ENCODE measurements around the gene KDM1B.
"Not testable (repeated sequence)": the region's sequence is repeated elsewhere in the genome, so short reads cannot be mapped to it uniquely, and the experiment has no call there.

Gene KDM1B

DNA sequence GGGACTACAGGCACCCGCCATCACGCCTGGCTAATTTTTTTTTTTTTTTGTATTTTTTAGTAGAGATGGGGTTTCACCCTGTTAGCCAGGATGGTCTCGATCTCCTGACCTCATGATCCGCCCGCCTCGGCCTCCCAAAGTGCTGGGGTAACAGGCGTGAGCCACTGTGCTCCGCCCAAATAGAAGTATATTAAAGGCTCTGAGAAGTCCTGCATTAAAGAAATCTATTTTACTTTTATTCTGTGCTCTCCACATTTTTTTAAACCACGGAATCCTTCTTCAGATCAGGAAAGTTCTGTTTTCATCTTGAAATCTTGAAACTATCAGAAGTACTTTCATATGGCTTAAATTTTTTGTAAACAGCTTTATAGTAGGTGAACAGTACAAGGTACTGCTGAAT is 53.6 kb downstream of the KDM1B start:
- not testable (repeated sequence) for H3K27ac ChIP-seq (ENCODE audit: insufficient read depth, low read length, poor library complexity, severe bottlenecking); H3K36me3 ChIP-seq (ENCODE audit: control insufficient read depth, insufficient read depth, low read length); H3K4me3 ChIP-seq (ENCODE audit: insufficient read depth, low read depth, low read length, poor library complexity, severe bottlenecking); H3K9me3 ChIP-seq (ENCODE audit: control insufficient read depth, low read length); H3K4me1 ChIP-seq (ENCODE audit: control insufficient read depth, insufficient read depth, low read length, poor library complexity, severe bottlenecking); DNase-seq; H3K27me3 ChIP-seq (replicated peaks; ENCODE audit: control insufficient read depth, insufficient read depth, low read length, poor library complexity, severe bottlenecking)

DNA sequence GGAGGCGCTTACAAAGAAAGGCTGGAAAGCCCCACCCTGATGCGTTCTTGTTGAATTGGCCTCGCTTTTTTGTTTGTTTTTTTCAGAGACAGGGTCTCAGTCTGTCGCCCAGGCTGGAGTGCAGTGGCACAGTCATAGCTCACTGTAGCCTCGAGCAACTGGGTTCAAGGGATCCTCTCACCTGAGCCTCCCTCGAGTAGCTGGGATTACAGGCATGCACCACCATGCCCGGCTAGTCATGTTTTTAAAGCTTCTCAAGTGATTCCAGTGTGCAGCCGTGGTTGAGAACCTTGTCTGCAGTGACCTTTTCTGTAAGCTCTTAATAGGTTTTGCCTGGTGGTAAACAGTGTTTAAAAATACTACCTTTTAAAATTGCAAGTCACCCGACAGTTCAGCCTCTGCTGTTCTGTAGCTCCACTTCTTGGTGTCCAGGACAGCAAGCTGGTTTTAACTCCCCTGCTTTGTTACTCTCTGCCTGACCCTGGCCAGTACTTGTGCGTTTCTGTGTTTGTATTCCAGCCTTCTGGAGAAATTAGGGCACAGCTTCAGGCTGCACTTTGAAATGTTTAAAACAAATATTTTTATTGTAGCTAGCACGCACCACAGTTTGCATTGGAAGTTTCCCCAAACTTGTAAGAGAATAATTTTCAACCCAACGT is 54.4 kb downstream of the KDM1B start:
- H3K9me3 ChIP-seq (ENCODE audit: control insufficient read depth, low read length) = no peaks in the 10 kb centered on the region
- no peak for DNase-seq
- peaks cover 4% of the 10 kb centered on the region for H3K36me3 ChIP-seq (ENCODE audit: control insufficient read depth, insufficient read depth, low read length)
- no peak overlapping the region for H3K4me3 ChIP-seq (ENCODE audit: insufficient read depth, low read depth, low read length, poor library complexity, severe bottlenecking)
- no peaks in the 10 kb centered on the region for H3K27me3 ChIP-seq (replicated peaks; ENCODE audit: control insufficient read depth, insufficient read depth, low read length, poor library complexity, severe bottlenecking)
- no peak overlapping the region for H3K27ac ChIP-seq (ENCODE audit: insufficient read depth, low read length, poor library complexity, severe bottlenecking)
- H3K4me1 ChIP-seq (ENCODE audit: control insufficient read depth, insufficient read depth, low read length, poor library complexity, severe bottlenecking) = no peaks in the 10 kb centered on the region

DNA sequence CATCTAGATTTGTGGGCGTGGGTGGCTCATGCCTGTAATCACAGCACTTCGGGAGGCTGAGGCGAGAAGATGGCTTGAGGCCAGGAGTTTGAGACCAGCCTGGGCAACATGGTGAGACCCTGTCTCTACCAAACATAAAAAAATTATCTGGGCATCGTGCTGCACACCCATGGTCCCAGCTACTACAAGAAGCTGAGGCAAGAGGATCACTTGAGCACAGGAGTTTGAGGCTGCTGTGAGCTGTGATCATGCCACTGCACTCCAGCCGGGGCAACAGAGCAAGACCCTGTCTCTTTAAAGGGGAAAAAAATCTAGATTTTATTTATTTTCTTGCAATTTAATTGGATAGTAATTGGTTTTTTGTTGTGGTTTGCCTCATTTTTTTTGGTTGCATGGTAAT is 55.5 kb downstream of the KDM1B start:
- H3K27ac ChIP-seq (ENCODE audit: insufficient read depth, low read length, poor library complexity, severe bottlenecking) = no peak overlapping the region
- H3K4me3 ChIP-seq (ENCODE audit: insufficient read depth, low read depth, low read length, poor library complexity, severe bottlenecking) = no peak overlapping the region
- no peaks in the 10 kb centered on the region for H3K27me3 ChIP-seq (replicated peaks; ENCODE audit: control insufficient read depth, insufficient read depth, low read length, poor library complexity, severe bottlenecking)
- no peak for DNase-seq
- H3K9me3 ChIP-seq (ENCODE audit: control insufficient read depth, low read length) = no peaks in the 10 kb centered on the region
- peaks cover 4% of the 10 kb centered on the region for H3K36me3 ChIP-seq (ENCODE audit: control insufficient read depth, insufficient read depth, low read length)
- H3K4me1 ChIP-seq (ENCODE audit: control insufficient read depth, insufficient read depth, low read length, poor library complexity, severe bottlenecking) = no peaks in the 10 kb centered on the region

DNA sequence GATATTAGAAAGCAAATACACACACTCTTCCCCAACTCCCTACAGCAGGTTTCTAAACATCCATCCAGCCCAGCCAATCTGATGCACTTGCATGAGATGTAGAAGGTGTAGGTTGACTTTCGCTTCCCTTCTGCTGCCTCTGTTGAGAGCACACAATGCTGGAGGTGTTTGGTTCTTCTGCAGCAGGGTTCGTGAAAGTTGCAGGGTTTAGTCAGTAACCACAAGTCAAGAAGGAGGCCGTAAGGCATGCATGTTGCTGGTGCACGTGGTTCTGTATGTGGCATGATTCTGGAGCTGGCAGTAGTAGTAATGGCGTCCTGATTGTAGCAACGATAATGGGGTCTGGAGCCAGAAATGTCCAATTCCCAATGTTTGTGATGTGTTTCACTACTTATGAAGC is 56.1 kb downstream of the KDM1B start:
- Histone ChIP-seq H3K9me3 (ENCODE audit: control insufficient read depth, low read length) (no peaks in the 10 kb centered on the region), H3K36me3 (ENCODE audit: control insufficient read depth, insufficient read depth, low read length) (peaks cover 4% of the 10 kb centered on the region), H3K4me1 (ENCODE audit: control insufficient read depth, insufficient read depth, low read length, poor library complexity, severe bottlenecking) (no peaks in the 10 kb centered on the region), H3K27ac (ENCODE audit: insufficient read depth, low read length, poor library complexity, severe bottlenecking) (no peak overlapping the region), H3K4me3 (ENCODE audit: insufficient read depth, low read depth, low read length, poor library complexity, severe bottlenecking) (no peak overlapping the region), H3K27me3 (replicated peaks; ENCODE audit: control insufficient read depth, insufficient read depth, low read length, poor library complexity, severe bottlenecking) (no peaks in the 10 kb centered on the region)
- no peak for DNase-seq

DNA sequence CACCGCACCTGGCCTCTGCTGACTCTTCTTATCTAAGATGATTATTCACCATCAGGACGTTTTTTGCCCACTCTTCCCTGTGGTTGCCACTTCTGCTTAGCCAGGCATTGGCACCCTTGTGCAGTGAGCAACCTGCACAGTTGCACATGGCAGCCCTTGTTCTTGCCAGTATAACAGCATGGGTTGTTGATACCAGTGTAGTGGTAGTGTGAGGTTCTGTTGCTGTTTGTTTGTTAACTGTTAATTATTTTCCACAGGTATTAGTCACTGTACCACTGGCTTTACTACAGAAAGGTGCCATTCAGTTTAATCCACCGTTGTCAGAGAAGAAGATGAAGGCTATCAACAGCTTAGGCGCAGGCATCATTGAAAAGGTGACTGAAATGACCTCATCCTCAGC is 57.0 kb downstream of the KDM1B start:
- H3K4me3 ChIP-seq (ENCODE audit: insufficient read depth, low read depth, low read length, poor library complexity, severe bottlenecking) = no peak overlapping the region
- H3K9me3 ChIP-seq (ENCODE audit: control insufficient read depth, low read length) = no peaks in the 10 kb centered on the region
- H3K27me3 ChIP-seq (replicated peaks; ENCODE audit: control insufficient read depth, insufficient read depth, low read length, poor library complexity, severe bottlenecking) = no peaks in the 10 kb centered on the region
- peaks cover 4% of the 10 kb centered on the region for H3K36me3 ChIP-seq (ENCODE audit: control insufficient read depth, insufficient read depth, low read length)
- no peaks in the 10 kb centered on the region for H3K4me1 ChIP-seq (ENCODE audit: control insufficient read depth, insufficient read depth, low read length, poor library complexity, severe bottlenecking)
- DNase-seq = no peak
- H3K27ac ChIP-seq (ENCODE audit: insufficient read depth, low read length, poor library complexity, severe bottlenecking) = no peak overlapping the region

DNA sequence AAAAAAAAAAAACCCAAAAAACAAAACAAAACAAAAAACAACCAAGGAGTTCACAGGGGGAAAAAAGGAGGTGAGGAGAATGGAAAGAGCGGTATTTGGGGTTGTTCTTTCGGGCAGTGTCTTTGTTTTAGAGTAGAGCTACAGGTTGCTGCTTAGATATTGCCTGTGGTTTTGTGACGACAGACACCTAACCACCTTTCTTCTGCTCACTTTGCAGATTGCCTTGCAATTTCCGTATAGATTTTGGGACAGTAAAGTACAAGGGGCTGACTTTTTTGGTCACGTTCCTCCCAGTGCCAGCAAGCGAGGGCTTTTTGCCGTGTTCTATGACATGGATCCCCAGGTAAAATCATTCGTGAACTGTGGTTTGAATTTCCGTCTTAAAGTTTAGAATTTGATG is 58.2 kb downstream of the KDM1B start:
- Histone ChIP-seq H3K9me3 (ENCODE audit: control insufficient read depth, low read length) (no peaks in the 10 kb centered on the region), H3K4me1 (ENCODE audit: control insufficient read depth, insufficient read depth, low read length, poor library complexity, severe bottlenecking) (no peaks in the 10 kb centered on the region), H3K27me3 (replicated peaks; ENCODE audit: control insufficient read depth, insufficient read depth, low read length, poor library complexity, severe bottlenecking) (no peaks in the 10 kb centered on the region), H3K4me3 (ENCODE audit: insufficient read depth, low read depth, low read length, poor library complexity, severe bottlenecking) (no peak overlapping the region), H3K36me3 (ENCODE audit: control insufficient read depth, insufficient read depth, low read length) (peaks cover 4% of the 10 kb centered on the region), H3K27ac (ENCODE audit: insufficient read depth, low read length, poor library complexity, severe bottlenecking) (no peak overlapping the region)
- DNase-seq = no peak

DNA sequence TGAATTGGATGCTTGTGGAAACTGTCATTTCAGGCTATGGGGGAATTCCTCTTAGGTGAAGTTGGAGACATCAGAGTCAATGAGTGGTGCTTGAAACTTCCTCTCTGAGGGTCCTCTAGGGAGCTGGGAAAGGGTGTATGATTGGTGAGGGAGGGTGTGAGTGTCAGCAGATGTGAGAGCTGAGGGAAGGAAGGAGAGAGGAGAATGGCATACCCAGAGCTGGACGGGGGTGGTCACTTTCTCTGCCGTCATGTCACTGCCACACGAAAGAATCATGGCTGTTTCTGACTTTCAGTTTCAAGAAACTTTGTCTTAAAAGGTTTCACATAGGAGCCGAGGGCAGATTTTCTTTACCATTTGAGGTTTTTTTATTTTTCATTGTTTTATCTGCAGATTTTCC is 58.8 kb downstream of the KDM1B start:
- Histone ChIP-seq H3K27ac (ENCODE audit: insufficient read depth, low read length, poor library complexity, severe bottlenecking) (no peak overlapping the region), H3K4me3 (ENCODE audit: insufficient read depth, low read depth, low read length, poor library complexity, severe bottlenecking) (no peak overlapping the region), H3K9me3 (ENCODE audit: control insufficient read depth, low read length) (no peaks in the 10 kb centered on the region), H3K36me3 (ENCODE audit: control insufficient read depth, insufficient read depth, low read length) (peaks cover 4% of the 10 kb centered on the region), H3K4me1 (ENCODE audit: control insufficient read depth, insufficient read depth, low read length, poor library complexity, severe bottlenecking) (no peaks in the 10 kb centered on the region), H3K27me3 (replicated peaks; ENCODE audit: control insufficient read depth, insufficient read depth, low read length, poor library complexity, severe bottlenecking) (no peaks in the 10 kb centered on the region)
- no peak for DNase-seq

DNA sequence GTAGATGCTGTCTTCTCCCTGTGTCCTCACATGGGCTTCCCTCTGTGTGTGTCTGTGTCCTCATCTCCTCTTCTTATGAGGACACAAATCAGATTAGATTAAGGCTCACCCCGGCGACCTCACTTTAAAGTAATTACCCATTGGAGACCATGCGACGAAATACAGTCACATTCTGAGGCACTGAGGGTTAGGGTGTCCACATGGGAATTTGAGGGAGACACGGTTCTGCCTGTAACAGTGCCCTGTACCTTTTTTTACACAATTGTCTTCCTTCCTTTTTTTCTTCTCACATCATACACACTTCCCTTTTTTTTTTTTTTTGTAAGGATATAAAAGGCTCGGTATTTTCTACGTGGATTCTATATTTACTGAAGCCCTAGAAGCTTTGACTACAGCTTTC is 60.2 kb downstream of the KDM1B start:
- Histone ChIP-seq H3K27ac (ENCODE audit: insufficient read depth, low read length, poor library complexity, severe bottlenecking) (no peak overlapping the region), H3K9me3 (ENCODE audit: control insufficient read depth, low read length) (no peaks in the 10 kb centered on the region), H3K27me3 (replicated peaks; ENCODE audit: control insufficient read depth, insufficient read depth, low read length, poor library complexity, severe bottlenecking) (no peaks in the 10 kb centered on the region), H3K4me1 (ENCODE audit: control insufficient read depth, insufficient read depth, low read length, poor library complexity, severe bottlenecking) (no peaks in the 10 kb centered on the region), H3K36me3 (ENCODE audit: control insufficient read depth, insufficient read depth, low read length) (no peaks in the 10 kb centered on the region), H3K4me3 (ENCODE audit: insufficient read depth, low read depth, low read length, poor library complexity, severe bottlenecking) (no peak overlapping the region)
- DNase-seq = no peak

DNA sequence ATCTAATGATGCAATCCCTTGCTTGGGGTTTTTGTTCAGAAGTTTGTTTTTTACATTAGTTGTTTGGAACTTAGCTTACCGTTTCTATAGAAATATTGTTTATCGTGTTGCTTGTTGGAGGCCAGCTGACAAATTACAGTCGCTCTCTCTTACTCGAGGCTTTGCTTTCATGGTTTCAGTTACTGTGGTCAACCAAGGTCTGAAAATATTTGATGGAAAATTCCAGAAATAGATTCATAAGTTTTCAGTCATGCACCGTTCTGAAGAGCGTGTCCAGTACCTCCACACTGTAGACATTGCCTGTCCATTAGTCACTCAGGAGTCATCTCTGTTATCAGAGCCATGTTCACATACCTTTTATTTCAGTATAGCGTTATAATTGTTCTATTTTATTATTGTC is 61.2 kb downstream of the KDM1B start:
- H3K36me3 ChIP-seq (ENCODE audit: control insufficient read depth, insufficient read depth, low read length) = peaks cover 1% of the 10 kb centered on the region

DNA sequence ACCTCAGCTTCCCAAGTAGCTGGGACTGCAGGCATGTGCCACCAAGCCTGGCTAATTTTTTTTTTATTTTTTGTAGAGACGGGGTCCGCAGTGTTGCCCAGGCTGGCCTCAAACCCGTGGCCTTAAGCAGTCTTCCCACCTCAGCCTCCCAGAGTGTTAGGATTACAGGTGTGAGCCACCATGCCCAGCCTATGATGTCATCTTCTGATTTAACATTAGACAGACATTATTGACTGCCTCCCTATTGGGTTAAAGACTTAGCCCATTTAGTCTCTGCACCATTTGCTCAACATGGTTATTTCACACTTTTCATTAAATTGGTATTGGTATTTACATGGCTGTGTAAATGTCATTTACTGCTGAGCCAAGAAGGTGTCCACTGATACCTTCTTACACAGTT is 63.0 kb downstream of the KDM1B start:
- Histone ChIP-seq H3K36me3 (ENCODE audit: control insufficient read depth, insufficient read depth, low read length) (peaks cover 7% of the 10 kb centered on the region), H3K4me1 (ENCODE audit: control insufficient read depth, insufficient read depth, low read length, poor library complexity, severe bottlenecking) (no peaks in the 10 kb centered on the region), H3K27ac (ENCODE audit: insufficient read depth, low read length, poor library complexity, severe bottlenecking) (no peak overlapping the region), H3K4me3 (ENCODE audit: insufficient read depth, low read depth, low read length, poor library complexity, severe bottlenecking) (no peak overlapping the region), H3K9me3 (ENCODE audit: control insufficient read depth, low read length) (no peaks in the 10 kb centered on the region), H3K27me3 (replicated peaks; ENCODE audit: control insufficient read depth, insufficient read depth, low read length, poor library complexity, severe bottlenecking) (no peaks in the 10 kb centered on the region)
- DNase-seq = no peak

More for the DNA sequence above, 61.2 kb downstream of the KDM1B start:
- Histone ChIP-seq H3K4me3 (ENCODE audit: insufficient read depth, low read depth, low read length, poor library complexity, severe bottlenecking) (no peak overlapping the region), H3K4me1 (ENCODE audit: control insufficient read depth, insufficient read depth, low read length, poor library complexity, severe bottlenecking) (no peaks in the 10 kb centered on the region), H3K27ac (ENCODE audit: insufficient read depth, low read length, poor library complexity, severe bottlenecking) (no peak overlapping the region), H3K9me3 (ENCODE audit: control insufficient read depth, low read length) (no peaks in the 10 kb centered on the region), H3K27me3 (replicated peaks; ENCODE audit: control insufficient read depth, insufficient read depth, low read length, poor library complexity, severe bottlenecking) (no peaks in the 10 kb centered on the region)
- DNase-seq = no peak
